NCI-H1048 (cell line): Measurements from ENCODE around the gene KIF23.

Experiments used
- DNase-seq: peaks from one replicate; lab custom pipeline; 2025; lab: John Stamatoyannopoulos, UW

Gene KIF23

GRCh38 chr15:69491038-69491505 lies 76.9 kb downstream of the KIF23 start:
- DNase-seq, result peak; percentile 49

- no peak for DNase-seq
Measured at GRCh38 chr15:69493406-69493805, 79.3 kb downstream of the KIF23 start.

GRCh38 chr15:69496001-69496400 lies 81.9 kb downstream of the KIF23 start:
- DNase-seq, result no peak

- DNase-seq, result no peak
Measured at GRCh38 chr15:69497076-69497475, 82.9 kb downstream of the KIF23 start.

- DNase-seq, result no peak
Measured at GRCh38 chr15:69497667-69498066, 83.5 kb downstream of the KIF23 start.
